GM13976 (cell line): Measurements from ENCODE around the gene USP22.
"Not testable (repeated sequence)": the region's sequence is repeated elsewhere in the genome, so short reads cannot be mapped to it uniquely, and the experiment has no call there.

Experiments used
- DNase-seq: peaks from one replicate; pipeline ENCODE4 v3.0.0; 2012; ENCODE audit warnings: low spot score
- CTCF ChIP-seq: IDR thresholded peaks from 2 replicates; pipeline ENCODE4 v1.5.1; 2012; ENCODE audit warnings: borderline replicate concordance, mild to moderate bottlenecking; ENCODE audit not compliant: insufficient read depth; ENCODE audit errors: extremely low read depth, missing control alignments, control extremely low read depth
- in situ Hi-C: fragments of 300-500 bp; cut with MboI; formaldehyde crosslinking; loops from one replicate; pipeline ENCODE4 v1.12.0; 2022; ENCODE audit warnings: low sequenced_read_pairs, mixed read lengths, inconsistent platforms; ENCODE audit not compliant: unreplicated experiment

USP22 gene

GRCh38 chr17:20982589-20983358 is 60.0 kb downstream of the USP22 start:
- in situ Hi-C loops: no loop called here
- no peak for DNase-seq
- TF ChIP-seq CTCF: no peak

- DNase-seq: no peak
- in situ Hi-C loops: no loop called here
- TF ChIP-seq CTCF: no peak
Observed at GRCh38 chr17:20981046-20981920, 61.5 kb downstream of the USP22 start.

GRCh38 chr17:20979792-20980083 is 63.1 kb downstream of the USP22 start:
- DNase-seq: no peak
- in situ Hi-C loops: no loop called here
- TF ChIP-seq CTCF: no peak

GRCh38 chr17:20979007-20979791 is 63.6 kb downstream of the USP22 start:
- in situ Hi-C loops, DNase-seq: not testable (repeated sequence)

GRCh38 chr17:20977609-20978253 is 65.1 kb downstream of the USP22 start:
- in situ Hi-C loops, DNase-seq: not testable (repeated sequence)

- DNase-seq: no peak
- no peak for TF ChIP-seq CTCF
- in situ Hi-C loops: no loop called here
Observed at GRCh38 chr17:20975566-20975965, 67.2 kb downstream of the USP22 start.

- no peak for TF ChIP-seq CTCF
- in situ Hi-C loops: no loop called here
Observed at GRCh38 chr17:20970329-20970728, 72.5 kb downstream of the USP22 start.

More at GRCh38 chr17:20970329-20970728, 72.5 kb downstream of the USP22 start:
- DNase-seq: no peak
